SU-DHL-6 (cell line): Measurements from ENCODE around the gene KLC4.

Experiments
- H2AFZ ChIP-seq: fragments of 200-600 bp; sonication (generic); 2 replicates; pipeline ENCODE4 v1.6.1; 2014; ENCODE audit warnings: low read depth, mild to moderate bottlenecking, moderate library complexity, mixed read lengths, antibody characterized with exemption, low read length; ENCODE audit not compliant: severe bottlenecking
- H3F3A ChIP-seq: fragments of 200-600 bp; shearing (Covaris generic); 2 replicates; pipeline ENCODE4 v1.6.0; 2016; ENCODE audit warnings: antibody characterized with exemption, mild to moderate bottlenecking; ENCODE audit not compliant: insufficient read depth
- H3K27ac ChIP-seq: fragments of 200-600 bp; sonication (generic); 2 replicates; pipeline ENCODE4 v1.5.1; 2016; ENCODE audit warnings: low read depth, mild to moderate bottlenecking, low read length, moderate library complexity, mixed read lengths
- H3K27me3 ChIP-seq: fragments of 200-600 bp; sonication (generic), shearing (Covaris generic); 2 replicates; pipeline ENCODE4 v1.6.0; 2014; ENCODE audit warnings: mild to moderate bottlenecking, low read length
- H3K36me3 ChIP-seq: fragments of 200-600 bp; sonication (generic); 2 replicates; pipeline ENCODE4 v1.6.1; 2014; ENCODE audit warnings: mild to moderate bottlenecking, low read length, mixed read lengths
- H3K4me2 ChIP-seq: fragments of 300-600, 200-600 bp; shearing (Covaris generic), sonication (generic); 2 replicates; pipeline ENCODE4 v1.6.0; 2014; ENCODE audit warnings: low read length, low read depth, mild to moderate bottlenecking; ENCODE audit not compliant: poor library complexity, severe bottlenecking
- H3K4me3 ChIP-seq: fragments of 200-600 bp; sonication (generic); 2 replicates; pipeline ENCODE4 v1.5.1; 2014; ENCODE audit warnings: antibody characterized with exemption, low read length, mild to moderate bottlenecking, mixed read lengths; ENCODE audit not compliant: insufficient read depth, poor library complexity, severe bottlenecking
- H3K79me2 ChIP-seq: fragments of 200-600 bp; sonication (generic); 2 replicates; pipeline ENCODE4 v1.6.1; 2014; ENCODE audit warnings: mild to moderate bottlenecking, low read length, moderate library complexity; ENCODE audit not compliant: insufficient read depth
- H3K9ac ChIP-seq: fragments of 200-600 bp; sonication (generic); 2 replicates; pipeline ENCODE4 v1.7.0; 2014; ENCODE audit warnings: mild to moderate bottlenecking, low read length
- H3K9me2 ChIP-seq: fragments of 200-600 bp; sonication (generic); replicated peaks from 2 replicates; pipeline ENCODE4 v1.6.1; 2014; ENCODE audit warnings: low read length; ENCODE audit not compliant: insufficient read depth
- H3K9me3 ChIP-seq: fragments of 200-600 bp; sonication (generic); 2 replicates; pipeline ENCODE4 v1.6.1; 2014; ENCODE audit warnings: low read length, mixed read lengths; ENCODE audit not compliant: insufficient read depth
- H4K20me1 ChIP-seq: fragments of 200-600 bp; sonication (generic); 2 replicates; pipeline ENCODE4 v1.6.1; 2014; ENCODE audit warnings: low read depth, mild to moderate bottlenecking, antibody characterized with exemption, low read length, moderate library complexity, mixed read lengths
- EZH2phosphoT487 ChIP-seq: fragments of 200-600 bp; sonication (generic), shearing (Covaris generic); conservative IDR thresholded peaks from 2 replicates; pipeline ENCODE4 v1.6.1; 2018; ENCODE audit warnings: mild to moderate bottlenecking, antibody characterized with exemption, low read length, moderate library complexity, mixed read lengths
- TF ChIP-seq, protein P1 (sequence below): fragments of 200-600 bp; sonication (generic); IDR thresholded peaks from one replicate; pipeline ENCODE4 v1.5.1; 2017; ENCODE audit warnings: antibody characterized with exemption, mild to moderate bottlenecking, low read length, moderate library complexity; ENCODE audit not compliant: insufficient read depth, poor library complexity, severe bottlenecking

The KLC4 gene

DNA sequence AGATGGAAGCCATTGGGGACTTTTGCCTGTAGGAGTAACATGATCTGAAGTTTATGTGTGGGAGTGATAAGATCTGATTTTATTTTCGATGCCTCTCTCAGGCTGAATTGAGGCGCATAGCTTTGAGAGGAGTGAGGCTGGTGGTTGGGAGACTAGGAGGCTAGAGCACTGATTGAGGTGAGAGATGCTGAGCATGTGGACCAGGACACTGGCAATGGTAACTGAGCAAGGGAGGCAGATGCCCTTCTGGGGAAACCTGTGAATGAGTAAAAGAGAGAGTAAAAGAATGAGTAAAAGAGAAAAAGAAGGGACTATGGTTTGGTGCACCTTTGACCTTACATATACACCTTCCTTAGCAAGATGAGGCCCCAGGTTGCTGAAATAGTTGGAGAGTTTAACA, 35.0 kb upstream of the KLC4 start:
- no peaks in the 10 kb centered on the region for H3K9me2 ChIP-seq
- no peak overlapping the region for H3K4me3 ChIP-seq
- no peak overlapping the region for H3K9ac ChIP-seq
- H3K9me3 ChIP-seq, result no peaks in the 10 kb centered on the region
- H3F3A ChIP-seq, result peaks cover 17% of the 10 kb centered on the region
- H3K36me3 ChIP-seq, result peaks cover 35% of the 10 kb centered on the region
- no peak overlapping the region for H3K27ac ChIP-seq
- H3K4me2 ChIP-seq, result no peak overlapping the region
- H2AFZ ChIP-seq, result no peak overlapping the region
- H4K20me1 ChIP-seq, result no peaks in the 10 kb centered on the region
- TF ChIP-seq, protein P1, sequence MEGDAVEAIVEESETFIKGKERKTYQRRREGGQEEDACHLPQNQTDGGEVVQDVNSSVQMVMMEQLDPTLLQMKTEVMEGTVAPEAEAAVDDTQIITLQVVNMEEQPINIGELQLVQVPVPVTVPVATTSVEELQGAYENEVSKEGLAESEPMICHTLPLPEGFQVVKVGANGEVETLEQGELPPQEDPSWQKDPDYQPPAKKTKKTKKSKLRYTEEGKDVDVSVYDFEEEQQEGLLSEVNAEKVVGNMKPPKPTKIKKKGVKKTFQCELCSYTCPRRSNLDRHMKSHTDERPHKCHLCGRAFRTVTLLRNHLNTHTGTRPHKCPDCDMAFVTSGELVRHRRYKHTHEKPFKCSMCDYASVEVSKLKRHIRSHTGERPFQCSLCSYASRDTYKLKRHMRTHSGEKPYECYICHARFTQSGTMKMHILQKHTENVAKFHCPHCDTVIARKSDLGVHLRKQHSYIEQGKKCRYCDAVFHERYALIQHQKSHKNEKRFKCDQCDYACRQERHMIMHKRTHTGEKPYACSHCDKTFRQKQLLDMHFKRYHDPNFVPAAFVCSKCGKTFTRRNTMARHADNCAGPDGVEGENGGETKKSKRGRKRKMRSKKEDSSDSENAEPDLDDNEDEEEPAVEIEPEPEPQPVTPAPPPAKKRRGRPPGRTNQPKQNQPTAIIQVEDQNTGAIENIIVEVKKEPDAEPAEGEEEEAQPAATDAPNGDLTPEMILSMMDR, result no peak
- no peak for TF ChIP-seq EZH2phosphoT487
- peaks cover 35% of the 10 kb centered on the region for H3K79me2 ChIP-seq
- H3K27me3 ChIP-seq, result no peaks in the 10 kb centered on the region

DNA sequence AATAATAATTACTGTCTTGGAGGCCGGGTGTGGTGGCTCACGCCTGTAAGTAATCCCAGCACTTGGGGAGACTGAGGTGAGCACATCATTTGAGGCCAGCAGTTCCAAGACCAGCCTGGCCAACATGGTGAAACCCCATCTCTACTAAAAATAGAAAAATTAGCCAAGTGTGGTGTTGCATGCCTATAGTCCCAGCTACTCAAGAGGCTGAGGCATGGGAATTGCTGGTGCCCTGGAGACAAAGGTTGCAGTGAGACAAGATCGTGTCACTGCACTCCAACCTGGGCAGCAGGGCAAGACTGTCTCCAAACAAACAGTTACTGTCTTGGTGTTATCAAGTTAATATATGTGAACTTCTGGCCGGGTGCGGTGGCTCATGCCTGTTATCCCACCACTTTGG, 33.1 kb upstream of the KLC4 start:
- no peaks in the 10 kb centered on the region for H3K27me3 ChIP-seq
- no peaks in the 10 kb centered on the region for H3K9me2 ChIP-seq
- peaks cover 35% of the 10 kb centered on the region for H3K79me2 ChIP-seq
- H3K36me3 ChIP-seq, result peaks cover 40% of the 10 kb centered on the region
- 0 out of 2 replicates have a peak, but pooled peaks cover 9% of the 10 kb centered on the region for H3F3A ChIP-seq
- TF ChIP-seq, protein P1, result no peak
- H3K9ac ChIP-seq, result no peak overlapping the region
- no peaks in the 10 kb centered on the region for H4K20me1 ChIP-seq
- no peak overlapping the region for H3K4me3 ChIP-seq
- H2AFZ ChIP-seq, result no peak overlapping the region
- no peak overlapping the region for H3K4me2 ChIP-seq
- no peaks in the 10 kb centered on the region for H3K9me3 ChIP-seq
- H3K27ac ChIP-seq, result no peak overlapping the region

DNA sequence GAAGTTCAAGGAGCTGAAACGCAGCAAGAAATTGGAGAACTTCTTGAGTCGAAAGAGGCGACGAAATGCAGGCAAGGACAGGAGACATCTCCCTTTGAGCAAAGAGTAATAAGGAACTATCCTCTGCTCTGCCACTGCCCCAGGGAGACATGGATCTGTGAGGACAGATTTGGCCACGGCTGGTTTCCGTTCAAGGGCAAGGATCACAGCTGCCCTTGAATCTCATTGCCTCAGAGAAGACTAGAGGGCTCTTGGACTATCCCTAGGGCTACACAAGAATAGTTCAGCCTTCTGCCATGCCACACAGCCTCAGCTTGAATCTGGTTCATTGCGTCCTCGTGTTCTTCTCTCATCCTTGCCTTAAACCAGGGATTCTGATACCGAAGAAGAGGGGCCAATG, 30.3 kb upstream of the KLC4 start:
- peaks cover 10% of the 10 kb centered on the region for H3K79me2 ChIP-seq
- no peaks in the 10 kb centered on the region for H3K27me3 ChIP-seq
- H2AFZ ChIP-seq, result no peak overlapping the region
- no peak for TF ChIP-seq EZH2phosphoT487
- TF ChIP-seq, protein P1, result no peak
- H3K9me2 ChIP-seq, result no peaks in the 10 kb centered on the region
- no peak overlapping the region for H3K4me2 ChIP-seq
- no peak overlapping the region for H3K9ac ChIP-seq
- no peak overlapping the region for H3K4me3 ChIP-seq
- H3K9me3 ChIP-seq, result no peaks in the 10 kb centered on the region
- H3K36me3 ChIP-seq, result peaks cover 41% of the 10 kb centered on the region
- H3F3A ChIP-seq, result peaks cover 11% of the 10 kb centered on the region; the same call in 1 of the 2 replicates
- H3K27ac ChIP-seq, result no peak overlapping the region
- H4K20me1 ChIP-seq, result no peaks in the 10 kb centered on the region
